Measurements from ENCODE around the gene LRRC7.

LRRC7 gene

GRCh38 chr1:70112838-70113237 lies 545.1 kb downstream of the LRRC7 start:
- no peak for DNase-seq

DNA sequence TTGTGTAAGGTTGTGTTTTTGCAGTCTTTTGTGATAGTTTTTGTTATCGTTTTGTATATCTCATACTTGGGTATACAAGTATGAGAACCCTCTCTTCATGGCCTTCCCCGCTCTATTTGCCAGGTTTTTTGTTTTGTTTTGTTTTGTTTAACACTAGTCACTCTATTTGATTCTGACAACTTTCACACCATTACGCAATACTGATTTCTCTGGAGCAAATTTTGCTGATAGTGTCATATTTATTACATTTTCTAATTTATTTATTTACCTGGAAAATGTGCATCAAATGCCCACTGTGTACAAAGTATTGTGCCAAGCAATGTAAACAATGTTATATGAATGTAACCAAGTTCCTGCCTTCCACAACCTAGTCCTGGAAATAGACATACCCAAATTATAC lies 547.6 kb downstream of the LRRC7 start:
- DNase-seq = no peak

DNA sequence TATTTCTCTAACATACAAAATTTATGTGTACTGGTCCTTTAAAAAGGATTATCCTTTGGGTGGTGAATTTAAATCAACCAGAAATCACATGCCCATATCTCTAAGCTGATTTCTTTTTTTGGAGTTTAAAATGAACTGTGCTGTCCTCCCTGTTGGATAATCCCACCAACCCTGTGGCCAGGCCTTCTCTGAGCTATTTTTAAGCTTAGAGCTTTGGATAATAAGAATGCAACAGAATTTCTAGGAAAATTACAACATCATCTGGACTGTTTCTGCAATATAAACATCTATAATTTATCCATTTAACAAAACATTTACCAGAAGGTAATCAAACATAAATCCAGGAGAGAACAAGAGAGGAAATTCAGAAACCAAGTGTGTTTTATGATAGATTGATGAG lies 549.3 kb downstream of the LRRC7 start:
- no peak for DNase-seq

- no peak for DNase-seq
These were observed 566.4 kb downstream of the LRRC7 start for GRCh38 chr1:70134148-70134547.

- DNase-seq = no peak
These were observed 572.6 kb downstream of the LRRC7 start for GRCh38 chr1:70140343-70140742.

DNA sequence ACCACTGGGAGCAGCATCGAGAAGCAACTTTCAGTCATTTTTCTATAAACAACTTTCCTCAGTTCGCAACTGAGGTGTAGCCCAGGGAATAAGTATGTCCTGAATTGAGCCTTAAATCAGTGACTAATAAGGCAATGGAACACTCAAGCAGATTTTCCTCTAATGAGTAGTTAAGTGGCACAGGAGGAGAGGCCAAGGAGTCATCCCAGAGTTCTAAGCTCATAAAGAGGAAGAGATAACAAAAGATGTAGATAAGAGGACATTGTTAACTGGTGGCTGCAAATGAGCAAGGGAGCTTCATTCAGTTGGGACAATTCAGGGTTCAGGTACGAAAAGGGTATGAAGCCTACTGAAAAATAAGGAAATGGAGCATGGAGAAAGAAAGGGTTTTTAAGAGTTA lies 573.2 kb downstream of the LRRC7 start:
- no peak for DNase-seq

DNA sequence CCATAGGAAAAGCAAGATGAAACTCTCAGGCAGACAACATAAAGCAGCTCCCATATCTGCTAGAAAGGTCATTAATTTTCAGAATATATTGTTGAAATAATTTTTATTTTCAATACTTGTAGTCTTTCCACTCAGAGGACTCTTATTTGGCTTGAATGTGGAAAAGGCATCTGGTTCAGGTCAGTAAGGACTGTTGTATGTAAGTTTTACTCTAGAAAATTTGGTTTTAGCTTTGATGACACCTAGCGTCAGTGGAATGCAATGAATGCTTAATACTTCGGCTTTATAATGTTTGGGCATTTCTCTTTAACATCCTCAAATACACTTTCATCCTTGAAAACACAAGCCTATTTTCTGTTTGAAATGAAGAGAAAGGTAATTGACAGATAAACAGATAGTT lies 574.4 kb downstream of the LRRC7 start:
- no peak for DNase-seq

DNA sequence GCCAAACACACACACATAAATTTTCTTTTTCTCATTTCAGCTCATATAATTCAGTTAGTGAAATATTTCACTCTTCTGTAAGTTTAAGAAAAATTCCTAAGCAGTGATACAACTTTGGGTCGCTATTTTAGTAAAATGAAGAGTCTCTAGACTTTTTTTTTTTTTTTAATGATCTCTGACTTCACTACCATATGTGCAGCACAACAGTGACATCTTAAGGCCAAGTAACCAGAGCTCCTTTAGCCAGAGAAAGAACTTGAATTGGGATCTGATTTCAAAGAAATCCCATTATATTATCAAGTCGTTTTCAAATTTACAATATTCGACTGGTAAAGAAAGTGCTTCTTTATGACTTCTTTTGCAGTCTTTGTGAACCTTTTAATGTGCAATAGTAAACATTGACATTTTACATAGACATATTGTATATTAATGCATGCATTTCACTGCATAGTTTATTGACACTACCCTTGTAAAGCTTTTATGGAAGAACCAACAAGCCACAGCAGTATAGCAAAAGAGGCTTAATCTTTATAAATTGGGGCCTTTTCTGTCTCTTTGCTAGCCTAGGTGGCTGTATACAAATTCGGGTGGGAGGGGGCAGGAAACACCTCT lies 575.4 kb downstream of the LRRC7 start:
- DNase-seq = no peak

DNA sequence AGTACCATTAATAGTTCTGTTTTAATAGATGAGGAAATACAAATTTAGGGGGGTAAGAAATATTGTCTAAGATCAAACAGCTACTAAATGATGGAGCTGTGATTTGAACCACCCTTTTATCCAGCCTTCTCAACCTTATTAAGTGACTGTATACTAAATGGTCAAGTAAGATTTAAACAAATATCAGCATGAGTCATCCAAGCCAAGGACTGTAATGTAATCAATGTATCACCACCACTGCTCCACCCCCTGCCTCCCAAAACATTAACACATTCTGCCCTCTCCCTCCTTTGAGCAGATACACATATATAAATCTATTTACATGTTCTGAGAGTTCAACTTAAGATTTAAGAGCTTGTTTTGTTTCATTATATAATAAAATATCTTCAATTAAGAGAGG lies 578.8 kb downstream of the LRRC7 start:
- no peak for DNase-seq

- DNase-seq = no peak
These were observed 582.7 kb downstream of the LRRC7 start for GRCh38 chr1:70150444-70150843.

- DNase-seq = no peak
These were observed 586.0 kb downstream of the LRRC7 start for GRCh38 chr1:70153739-70154138.

GRCh38 chr1:70156529-70157120 lies 588.9 kb downstream of the LRRC7 start:
- DNase-seq = no peak

GRCh38 chr1:70164350-70164749 lies 596.6 kb downstream of the LRRC7 start:
- no peak for DNase-seq

- DNase-seq = no peak
These were observed 600.6 kb downstream of the LRRC7 start for GRCh38 chr1:70168283-70168682.

- DNase-seq = no peak
These were observed 601.5 kb downstream of the LRRC7 start for GRCh38 chr1:70169018-70169839.

DNA sequence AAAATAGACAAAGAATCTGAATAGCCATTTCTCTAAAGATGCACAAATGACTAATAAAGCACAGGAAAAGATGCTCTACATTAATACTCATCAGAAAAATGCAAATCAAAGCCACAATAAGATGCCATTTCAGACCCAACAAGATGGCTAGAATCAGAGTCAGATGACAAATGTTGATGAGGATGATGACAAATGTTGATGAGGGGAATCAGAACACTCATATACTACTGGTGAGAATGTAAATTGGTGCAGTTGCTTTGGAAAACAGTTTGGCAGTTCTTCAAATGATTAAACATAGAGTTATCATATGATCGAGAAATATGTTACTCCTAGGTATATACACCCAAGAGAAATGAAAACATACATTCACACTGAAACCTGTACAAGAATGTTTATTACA lies 603.8 kb downstream of the LRRC7 start:
- no peak for DNase-seq

Measured in NCI-H1048 (cell line).